Inflammatory macrophage treated with lipopolysaccharide for 1 hour (primary cell): Measurements from ENCODE around the gene CAGE1.

Experiments used
- DNase-seq, 2 donors: peaks; one replicate each; pipeline ENCODE4 v3.0.0-alpha.2; 2020 to 2022

The CAGE1 gene

GRCh38 chr6:7389451-7390225 is at the start of gene CAGE1, which contains the start of gene RIOK1:
CAGE1 (minus strand) TSS chr6:7389742; CDS start chr6:7387173, 2,569 bp downstream.
RIOK1 (plus strand) TSS chr6:7389808; CDS start chr6:7390003, 195 bp downstream.
- DNase-seq, result peak; percentile 94

- DNase-seq, result peak; percentile 62 to 67
These were observed 49.7 kb upstream of the CAGE1 start for GRCh38 chr6:7439228-7439627.

DNA sequence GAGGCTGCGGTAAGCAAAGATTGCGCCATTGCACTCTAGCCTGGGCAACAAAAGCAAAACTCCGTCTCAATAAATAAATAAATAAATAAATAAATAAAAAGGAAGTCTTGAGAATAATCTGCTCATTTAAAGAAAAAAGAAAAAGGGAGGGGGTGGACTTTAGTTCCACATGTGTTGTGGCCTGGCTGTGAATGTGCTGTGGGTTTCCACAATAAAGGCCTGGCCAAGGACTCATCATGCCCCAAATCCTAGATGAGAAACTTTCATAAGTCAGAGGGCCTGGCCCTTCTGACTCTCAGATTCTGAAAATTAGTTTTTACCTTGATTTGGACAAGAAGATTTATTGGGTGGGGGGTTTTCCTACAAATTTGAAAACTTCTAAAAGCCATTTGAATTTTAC is 48.5 kb upstream of the CAGE1 start:
- DNase-seq, result peak; percentile 35 to 74

- DNase-seq, result no peak
These were observed 45.1 kb upstream of the CAGE1 start for GRCh38 chr6:7434672-7435071.

DNA sequence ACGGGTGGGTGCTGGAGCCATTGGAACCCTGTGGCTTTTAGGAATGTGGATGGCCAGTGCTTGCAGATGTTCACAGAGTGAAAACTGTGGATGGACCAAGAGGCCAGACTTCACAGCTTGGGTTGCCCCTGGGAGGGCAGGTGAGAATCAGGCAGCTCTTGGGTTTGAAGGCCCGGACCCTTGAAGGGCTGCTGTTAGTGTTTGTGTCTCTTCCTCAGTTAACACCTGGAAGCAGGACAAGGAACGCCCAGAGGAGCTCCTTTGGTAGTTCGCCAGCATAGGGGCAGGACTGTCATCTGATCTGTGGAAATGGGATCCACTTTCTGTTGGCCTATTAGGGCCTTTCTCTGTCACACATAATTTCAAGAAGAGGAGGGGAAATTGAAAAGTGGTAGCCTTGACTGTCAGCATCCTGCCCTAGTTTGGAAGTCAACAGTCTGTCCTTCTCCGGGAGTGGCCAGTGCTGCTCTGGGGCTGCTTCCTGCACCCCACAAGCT is 43.6 kb upstream of the CAGE1 start:
- DNase-seq, result no peak

GRCh38 chr6:7432391-7433120 is 43.0 kb upstream of the CAGE1 start:
- DNase-seq, result no peak

GRCh38 chr6:7431674-7432390 is 42.3 kb upstream of the CAGE1 start:
- peak in 1 of 2 donors; percentile 18 for DNase-seq

DNA sequence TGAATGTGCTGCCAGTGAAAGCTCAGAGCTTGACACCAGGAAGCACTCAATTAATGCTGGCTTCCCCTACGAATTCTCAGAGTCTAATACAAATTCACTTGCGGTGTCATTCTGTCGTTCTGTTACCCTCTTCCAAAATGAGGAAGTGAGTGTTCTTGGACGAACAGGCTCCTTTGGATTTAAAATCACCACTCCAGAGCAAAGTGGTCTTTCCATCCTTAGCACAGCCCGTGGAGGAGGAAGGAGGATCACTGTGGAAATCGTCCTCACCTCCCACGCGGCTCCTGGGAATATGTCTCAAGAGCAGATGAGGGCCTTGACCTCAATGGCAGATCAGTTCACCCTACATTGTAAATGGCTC is 41.8 kb upstream of the CAGE1 start:
- DNase-seq, result peak; percentile 51 to 75

DNA sequence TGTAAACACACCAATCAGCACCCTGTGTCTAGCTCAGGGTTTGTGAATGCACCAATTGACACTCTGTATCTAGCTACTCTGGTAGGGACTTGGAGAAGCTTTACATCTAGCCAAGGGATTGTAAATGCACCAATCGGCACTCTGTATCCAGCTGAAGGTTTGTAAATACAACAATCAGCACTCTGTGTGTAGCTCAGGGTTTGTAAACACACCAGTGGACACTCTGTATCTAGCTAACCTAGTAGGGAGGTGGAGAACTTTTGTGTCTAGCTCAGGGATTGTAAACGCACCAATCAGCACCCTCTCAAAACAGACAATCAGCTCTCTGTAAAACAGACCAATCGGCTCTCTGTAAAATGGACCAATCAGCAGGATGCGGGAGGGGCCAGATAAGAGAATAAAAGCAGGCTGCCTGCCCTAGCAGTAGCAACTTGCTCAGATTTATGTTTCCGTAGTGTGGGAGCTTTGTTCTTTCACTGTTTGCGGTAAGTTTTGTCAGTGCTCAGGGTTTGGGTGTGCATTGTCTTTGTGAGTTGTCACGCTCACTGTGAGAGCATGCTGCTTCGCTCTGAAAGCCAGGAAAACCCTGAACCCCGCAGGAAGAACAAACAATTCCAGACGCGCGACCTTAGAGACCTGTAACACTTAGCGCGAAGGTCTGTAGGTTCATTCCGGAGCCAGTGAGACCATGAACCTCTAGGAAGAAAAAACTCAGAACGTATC is 37.1 kb upstream of the CAGE1 start:
- DNase-seq, result no peak

DNA sequence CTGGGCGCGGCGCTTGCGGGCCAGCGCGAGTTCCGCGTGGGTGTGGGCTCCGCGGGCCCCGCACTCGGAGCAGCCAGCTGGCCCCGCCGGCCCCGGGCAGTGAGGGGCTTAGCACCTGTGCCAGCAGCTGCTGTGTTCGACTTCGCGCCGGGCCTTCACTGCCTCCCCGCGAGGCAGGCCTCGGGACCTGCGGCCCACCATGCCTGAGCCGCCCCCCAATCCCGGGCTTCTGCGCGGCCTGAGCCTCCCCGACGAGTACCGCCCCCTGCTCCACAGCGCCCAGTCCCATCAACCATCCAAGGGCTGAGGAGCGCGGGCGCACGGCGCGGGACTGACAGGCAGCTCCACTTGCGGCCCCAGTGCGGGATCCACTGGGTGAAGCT is 36.3 kb upstream of the CAGE1 start:
- DNase-seq, result no peak

GRCh38 chr6:7424967-7425807 is 35.6 kb upstream of the CAGE1 start:
- peak; percentile 40 to 63 for DNase-seq

DNA sequence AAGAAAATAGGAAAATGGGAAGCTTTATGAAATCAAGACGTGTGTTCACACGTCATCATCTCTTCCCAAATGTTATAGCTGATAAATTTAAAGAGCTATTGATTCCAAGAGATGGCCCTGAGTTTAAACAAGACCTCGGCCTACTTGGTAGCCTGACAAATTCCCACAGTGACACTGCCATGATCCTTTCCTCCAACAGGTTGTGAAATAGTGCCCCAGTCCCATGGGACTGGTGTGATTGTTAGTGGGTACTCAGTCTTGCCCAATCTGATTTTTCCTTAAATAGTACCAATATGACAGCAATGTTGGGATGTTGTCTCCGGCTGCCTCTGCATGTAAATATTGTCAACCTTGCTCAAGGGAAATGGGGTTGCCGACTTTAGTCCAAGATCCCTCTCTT is 34.5 kb upstream of the CAGE1 start:
- DNase-seq, result no peak

DNA sequence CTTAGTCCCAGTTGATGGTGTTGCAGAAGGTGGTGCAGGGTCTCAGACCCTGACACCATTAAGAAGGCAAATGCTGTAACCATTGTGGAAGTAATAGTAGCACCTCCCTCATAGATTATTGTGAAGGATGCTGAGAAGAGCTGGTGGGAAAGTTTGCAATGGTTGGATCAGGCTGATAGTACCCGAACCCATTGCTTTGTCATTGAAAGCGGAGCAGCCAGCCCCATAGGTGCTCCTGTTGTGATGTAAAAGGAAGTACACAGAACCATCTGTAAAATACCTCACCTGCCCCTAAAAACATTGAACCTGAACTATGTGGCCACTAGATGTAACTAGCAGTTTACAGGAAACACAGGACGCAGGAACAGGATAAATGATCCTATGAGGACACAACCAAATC is 31.5 kb upstream of the CAGE1 start:
- no peak for DNase-seq

DNA sequence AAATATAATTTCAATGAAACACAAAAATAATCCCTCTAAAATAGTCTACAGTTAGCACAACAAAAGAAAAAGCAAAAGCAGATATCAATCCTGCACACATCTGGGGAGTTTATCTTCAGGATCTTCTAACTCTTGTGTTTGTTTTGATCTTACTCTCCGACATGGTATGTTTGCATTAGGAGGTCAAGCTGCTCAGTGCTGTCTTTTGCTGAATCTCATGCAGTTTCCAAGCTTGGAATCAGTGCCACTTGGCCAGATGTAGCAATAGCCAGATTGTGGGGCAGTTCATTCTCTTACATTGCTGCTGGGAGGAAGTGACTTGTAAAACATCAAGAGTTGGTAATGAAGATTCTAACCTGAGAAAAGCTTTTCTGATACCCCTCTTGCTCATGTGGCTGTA is 29.5 kb upstream of the CAGE1 start:
- DNase-seq, result no peak

DNA sequence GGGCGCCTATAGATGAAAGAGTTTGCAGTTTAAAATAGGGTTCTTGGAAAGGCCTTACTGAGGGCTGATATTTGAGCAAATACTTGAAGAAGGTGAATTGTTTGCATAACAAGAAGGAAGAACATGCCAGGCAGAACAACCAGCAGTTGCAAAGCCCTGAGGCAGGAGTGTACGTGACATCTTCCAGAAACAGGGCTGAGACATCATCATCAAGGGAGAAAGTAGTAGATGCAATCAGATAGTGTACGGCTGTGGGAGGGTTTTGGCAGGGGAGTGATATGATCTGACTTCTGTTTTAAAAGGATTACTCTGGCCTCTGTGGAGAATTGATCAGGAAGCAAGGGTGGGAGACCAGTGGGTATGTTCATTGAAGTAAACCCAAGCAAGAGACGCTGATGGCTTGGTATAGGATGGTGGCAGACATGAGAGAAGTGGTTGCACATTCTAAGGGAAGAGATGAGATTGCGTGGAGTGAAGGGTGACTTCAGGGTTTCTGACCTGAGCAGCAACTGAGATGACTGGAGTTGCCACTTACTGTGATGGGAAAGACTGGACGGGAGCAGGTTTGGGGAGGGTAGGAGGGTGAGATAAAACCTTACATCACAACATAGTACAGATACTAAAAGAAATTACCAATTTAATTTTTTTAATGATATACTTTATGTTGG is 28.8 kb upstream of the CAGE1 start:
- no peak for DNase-seq

DNA sequence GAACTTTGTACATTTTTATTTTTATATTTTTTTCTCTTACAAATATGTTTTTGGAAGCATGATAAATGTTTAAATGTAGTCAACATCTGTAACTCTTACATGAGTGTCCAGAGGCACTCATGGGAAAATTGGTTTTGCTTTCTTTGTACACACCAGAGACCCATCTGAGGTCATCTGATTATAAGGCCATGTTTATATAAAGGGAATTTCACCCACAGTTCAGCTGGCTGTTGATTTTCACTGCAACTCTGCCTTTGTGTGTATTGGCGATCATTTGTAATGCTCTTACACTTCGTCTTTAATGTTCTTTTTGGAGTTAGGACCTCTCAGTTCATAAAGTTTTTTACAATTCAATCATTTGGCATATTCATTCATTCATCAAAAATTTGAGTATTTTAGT is 28.1 kb upstream of the CAGE1 start:
- no peak for DNase-seq

DNA sequence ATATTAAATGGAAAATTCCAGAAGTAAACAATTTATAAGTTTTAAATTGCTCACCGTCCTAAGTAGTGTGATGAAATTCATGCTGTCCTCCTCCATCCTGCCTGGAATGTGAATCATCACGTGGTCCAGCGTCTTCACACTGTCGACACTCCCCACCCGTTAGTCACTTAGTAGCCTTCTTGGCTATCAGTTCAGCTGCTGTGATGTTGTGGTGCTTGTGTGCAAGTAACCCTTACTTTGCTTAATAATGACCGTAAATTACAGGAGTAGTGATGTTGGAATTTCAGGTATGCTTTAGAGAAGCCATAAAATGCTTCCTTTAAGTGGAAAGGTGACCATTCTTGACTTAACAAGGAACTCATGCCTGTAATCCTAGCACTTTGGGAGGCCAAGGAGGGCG is 25.3 kb upstream of the CAGE1 start:
- no peak for DNase-seq

DNA sequence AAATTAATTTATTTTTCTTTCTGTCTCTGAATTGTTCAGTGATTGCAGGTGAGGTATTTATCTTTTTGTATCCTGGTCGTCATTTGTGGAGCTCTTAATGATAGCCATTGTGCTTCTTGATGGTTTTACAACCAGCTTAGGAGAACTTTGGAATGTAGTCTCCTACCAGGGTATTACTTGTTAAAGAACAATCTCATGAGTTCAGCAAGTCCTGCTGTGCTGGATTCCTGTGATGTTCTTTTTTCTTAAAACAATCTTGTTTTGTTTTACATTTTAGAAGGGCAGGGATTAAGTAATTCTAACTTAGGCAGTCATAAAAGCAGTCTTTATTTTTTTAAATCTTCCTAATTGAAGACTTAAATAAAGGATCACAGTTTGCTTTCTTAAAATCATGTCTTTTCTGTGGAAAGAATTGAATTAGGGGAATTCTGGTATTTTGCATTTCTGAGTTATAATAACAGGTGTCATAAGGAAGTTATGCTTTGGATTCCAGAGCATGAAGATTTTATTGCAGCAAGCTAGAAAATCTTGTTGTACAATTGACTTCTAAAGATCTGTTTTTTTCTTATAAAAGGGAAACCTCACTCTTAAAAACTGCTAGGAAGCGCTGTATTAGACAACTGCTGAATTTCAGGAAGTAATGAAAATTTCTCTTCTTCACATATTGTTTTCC is 23.7 kb upstream of the CAGE1 start:
- no peak for DNase-seq

DNA sequence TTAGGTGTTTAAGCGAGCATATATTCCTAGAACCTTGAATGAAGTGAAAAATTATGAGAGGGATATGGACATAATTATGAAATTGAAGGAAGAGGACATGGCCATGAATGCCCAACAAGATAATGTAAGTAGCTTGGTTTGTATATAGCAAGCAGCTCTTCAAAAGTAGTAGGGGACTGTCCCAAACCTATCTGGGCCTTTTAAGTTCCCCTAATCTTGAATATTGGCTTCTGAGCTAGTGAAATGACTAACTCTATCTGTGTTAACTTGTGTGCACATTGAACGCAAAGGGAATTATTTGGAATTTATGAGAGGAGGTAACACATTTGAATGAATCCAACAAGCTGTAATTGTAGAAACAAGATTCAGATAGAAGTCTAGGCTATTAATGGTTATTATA is 21.8 kb upstream of the CAGE1 start:
- no peak for DNase-seq

DNA sequence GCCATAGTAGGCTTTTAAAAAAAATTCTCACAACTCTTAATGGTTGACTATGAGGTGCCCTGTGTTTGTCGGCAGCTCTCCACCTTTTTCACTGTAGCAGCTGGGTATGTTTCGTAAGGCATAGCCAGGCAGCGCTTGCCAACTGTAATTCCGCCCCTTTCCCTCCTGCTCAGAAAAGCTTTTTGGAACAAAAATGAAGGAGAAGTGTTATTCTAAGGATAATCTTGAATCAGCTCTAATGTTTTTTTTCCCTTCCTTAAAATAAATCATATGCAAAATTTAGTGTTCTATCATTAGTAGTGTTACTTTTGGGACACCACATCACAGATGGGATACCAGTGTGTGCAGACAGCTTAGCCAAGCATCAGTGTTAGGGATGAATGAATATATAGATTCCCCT is 21.3 kb upstream of the CAGE1 start:
- DNase-seq, result no peak

DNA sequence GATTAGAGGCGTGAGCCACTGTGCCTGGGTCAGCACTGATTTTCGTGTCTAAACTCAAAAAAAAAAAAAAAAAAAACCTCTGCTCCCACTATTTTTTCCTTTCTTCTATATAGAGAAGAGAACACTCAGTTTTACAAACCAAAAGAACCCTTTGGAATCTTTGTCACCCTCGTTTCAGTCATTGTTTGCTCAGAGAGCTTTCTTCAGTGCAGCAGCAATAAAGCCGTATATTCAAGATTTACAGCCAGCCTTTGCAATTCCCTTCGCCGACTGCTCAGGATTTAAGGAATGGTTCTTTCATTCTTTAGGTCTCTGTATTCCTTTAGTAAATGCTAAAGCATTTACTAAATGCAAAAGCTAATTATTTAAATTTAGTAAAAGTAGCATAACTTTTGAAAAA is 20.2 kb upstream of the CAGE1 start:
- no peak for DNase-seq
